Activated naive CD8-positive, alpha-beta T cell treated with anti-CD3 and anti-CD28 coated beads for 36 hours (primary cell): Measurements from ENCODE around the gene ALDH4A1. TPM values are rescaled to one million over a fixed set of nuclear protein-coding genes. Genes with fewer than 3 reads are reported as not detected.
"Not testable (repeated sequence)": the region's sequence is repeated elsewhere in the genome, so short reads cannot be mapped to it uniquely, and the experiment has no call there.

Experiments
- DNase-seq: peaks from one replicate; pipeline ENCODE4 v3.0.0; 2021
- H3K27ac Mint-ChIP-seq: one replicate; pipeline ENCODE4 v1.8.0; 2022; ENCODE audit warnings: mild to moderate bottlenecking, moderate library complexity, mixed read lengths
- H3K27me3 Mint-ChIP-seq: one replicate; pipeline ENCODE4 v1.8.0; 2022; ENCODE audit warnings: mild to moderate bottlenecking, mixed read lengths
- H3K36me3 Mint-ChIP-seq: one replicate; pipeline ENCODE4 v1.8.0; 2021; ENCODE audit warnings: mild to moderate bottlenecking, mixed read lengths
- H3K4me1 Mint-ChIP-seq: one replicate; pipeline ENCODE4 v1.8.0; 2021; ENCODE audit warnings: mixed read lengths
- H3K4me3 Mint-ChIP-seq: one replicate; pipeline ENCODE4 v1.8.0; 2022; ENCODE audit warnings: mild to moderate bottlenecking, moderate library complexity, mixed read lengths
- H3K9me3 Mint-ChIP-seq: one replicate; pipeline ENCODE4 v1.8.0; 2022; ENCODE audit warnings: mixed read lengths
- total RNA-seq, 2 experiments: library from RNA; stranded (reverse); gene quantifications; one replicate each; pipeline ENCODE4 v1.2.3, GENCODE V29; 2021

The ALDH4A1 gene
- total RNA-seq, 2 experiments from 2014 or later, result 3.9 to 4.7 TPM

DNA sequence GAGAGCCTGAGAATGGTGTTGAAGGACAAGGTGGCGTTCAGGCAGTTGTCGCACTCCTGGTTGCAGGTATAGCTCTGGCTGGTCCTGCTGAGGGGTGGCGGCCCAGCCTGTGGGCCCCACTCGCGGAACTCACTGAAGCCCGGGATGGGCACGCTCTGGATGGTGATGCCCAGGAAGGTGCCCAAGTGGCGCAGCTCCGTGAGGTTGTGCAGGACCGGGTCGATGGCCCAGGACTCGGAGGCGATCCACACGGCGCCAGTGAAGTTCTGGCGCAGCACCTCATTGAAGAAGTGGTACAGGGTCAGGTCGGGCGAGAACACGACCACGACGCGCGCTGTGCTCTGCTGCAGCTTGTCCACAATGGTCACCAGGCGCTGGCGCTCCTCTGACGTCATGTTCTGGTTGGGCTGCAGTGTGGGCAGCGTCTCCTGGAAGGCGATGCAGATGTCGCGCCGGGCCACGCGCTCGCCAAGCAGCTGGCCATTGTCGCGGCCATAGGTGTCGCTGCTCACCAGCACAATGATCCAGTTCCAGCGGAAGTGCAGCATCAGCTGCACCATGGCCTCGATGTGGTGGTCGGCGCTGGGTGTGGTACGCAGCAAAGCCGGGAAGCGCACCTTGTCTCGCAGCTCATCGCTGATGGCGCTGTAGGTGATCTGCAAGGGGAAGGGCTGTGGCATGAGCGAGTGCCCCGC, 47.9 kb downstream of the ALDH4A1 start:
- Mint-ChIP-seq H3K9me3 (no peaks in the 10 kb centered on the region), H3K4me3 (no peak overlapping the region), H3K27ac (no peak overlapping the region), H3K27me3 (no peaks in the 10 kb centered on the region), H3K4me1 (no peaks in the 10 kb centered on the region), H3K36me3 (no peaks in the 10 kb centered on the region)
- no peak for DNase-seq

DNA sequence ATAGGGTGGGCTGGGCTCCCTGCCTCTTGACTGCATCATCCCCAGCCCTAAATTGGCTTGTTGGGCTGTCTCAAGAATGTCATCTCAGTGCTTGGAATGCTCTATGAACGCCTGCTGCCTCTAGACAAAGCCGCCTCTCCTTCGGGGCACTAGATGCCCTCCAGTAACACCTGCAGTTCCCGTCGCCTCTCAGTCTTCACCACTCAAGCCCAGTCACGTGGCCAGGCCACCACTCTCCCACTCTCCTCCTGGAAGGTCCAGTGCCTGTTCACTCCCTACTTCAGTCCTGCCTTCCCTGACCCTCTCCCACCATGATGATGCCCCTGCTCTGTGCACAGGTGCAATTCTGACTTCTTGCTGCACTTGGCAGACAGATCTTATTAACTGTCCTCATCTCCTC, 49.9 kb downstream of the ALDH4A1 start:
- Mint-ChIP-seq H3K36me3 (no peaks in the 10 kb centered on the region), H3K4me3 (no peak overlapping the region), H3K4me1 (no peaks in the 10 kb centered on the region), H3K27me3 (no peaks in the 10 kb centered on the region), H3K9me3 (peaks cover 2% of the 10 kb centered on the region), H3K27ac (no peak overlapping the region)
- no peak for DNase-seq

- DNase-seq, result no peak
- Mint-ChIP-seq H3K36me3 (no peaks in the 10 kb centered on the region), H3K4me3 (no peak overlapping the region)
Measured at GRCh38 chr1:18849261-18849711, 53.1 kb downstream of the ALDH4A1 start.

GRCh38 chr1:18847723-18848122, 54.6 kb downstream of the ALDH4A1 start:
- not testable (repeated sequence) for H3K27me3 Mint-ChIP-seq, H3K9me3 Mint-ChIP-seq, H3K27ac Mint-ChIP-seq, H3K36me3 Mint-ChIP-seq, H3K4me1 Mint-ChIP-seq, H3K4me3 Mint-ChIP-seq, DNase-seq

More at GRCh38 chr1:18849261-18849711, 53.1 kb downstream of the ALDH4A1 start:
- Mint-ChIP-seq H3K4me1 (no peaks in the 10 kb centered on the region), H3K27ac (no peak overlapping the region), H3K27me3 (peaks cover 5% of the 10 kb centered on the region), H3K9me3 (peaks cover 2% of the 10 kb centered on the region)

- DNase-seq, result no peak
- no peaks in the 10 kb centered on the region for H3K4me1 Mint-ChIP-seq
- peaks cover 10% of the 10 kb centered on the region for H3K27me3 Mint-ChIP-seq
- H3K9me3 Mint-ChIP-seq, result no peaks in the 10 kb centered on the region
- no peaks in the 10 kb centered on the region for H3K36me3 Mint-ChIP-seq
- H3K4me3 Mint-ChIP-seq, result no peak overlapping the region
- no peak overlapping the region for H3K27ac Mint-ChIP-seq
Measured at GRCh38 chr1:18840145-18840544, 62.2 kb downstream of the ALDH4A1 start.

- Mint-ChIP-seq H3K36me3 (no peaks in the 10 kb centered on the region), H3K27me3 (peaks cover 13% of the 10 kb centered on the region), H3K4me1 (no peaks in the 10 kb centered on the region), H3K27ac (no peak overlapping the region), H3K4me3 (no peak overlapping the region), H3K9me3 (no peaks in the 10 kb centered on the region)
- DNase-seq, result no peak
Measured at GRCh38 chr1:18836654-18837053, 65.7 kb downstream of the ALDH4A1 start.

DNA sequence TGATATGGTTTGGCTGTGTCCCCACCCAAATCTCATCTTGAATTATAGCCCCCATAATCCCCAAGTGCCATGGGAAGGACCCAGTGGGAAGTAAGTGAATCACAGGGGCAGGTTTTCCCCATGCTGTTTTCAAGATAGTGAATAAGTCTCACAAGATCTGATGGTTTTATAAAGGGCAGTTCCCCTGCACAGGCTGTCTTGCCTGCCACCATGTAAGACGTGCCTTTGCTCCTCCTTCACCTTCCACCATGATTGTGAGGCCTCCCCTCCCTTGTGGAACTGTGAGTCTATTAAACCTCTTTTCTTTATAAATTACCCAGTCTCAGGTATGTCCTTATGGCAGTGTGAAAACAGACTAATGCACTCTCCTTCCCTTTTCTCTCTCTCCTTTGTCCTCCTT, 70.0 kb downstream of the ALDH4A1 start:
- H3K9me3 Mint-ChIP-seq, H3K36me3 Mint-ChIP-seq, H3K4me3 Mint-ChIP-seq, H3K4me1 Mint-ChIP-seq, DNase-seq, H3K27ac Mint-ChIP-seq: not testable (repeated sequence)
- peaks cover 16% of the 10 kb centered on the region for H3K27me3 Mint-ChIP-seq

DNA sequence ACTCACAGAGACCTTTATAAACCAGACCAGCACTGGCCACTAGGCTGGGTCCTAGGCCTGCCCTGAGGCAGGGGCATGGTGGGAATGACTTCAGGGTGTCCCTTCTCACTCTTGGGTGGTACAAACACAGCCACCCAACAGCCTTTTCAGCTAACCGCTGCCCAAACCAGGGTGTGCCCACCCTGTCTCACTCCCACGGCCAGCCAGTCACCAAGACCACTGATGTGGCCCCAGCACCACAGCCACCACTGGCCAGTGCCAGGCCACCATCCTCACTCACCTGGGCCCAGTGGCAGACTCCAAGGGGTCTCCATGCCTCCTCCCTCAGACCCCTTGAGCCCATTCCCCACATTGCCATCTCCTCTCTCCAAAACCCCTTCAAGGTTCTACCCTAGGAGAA, 70.7 kb downstream of the ALDH4A1 start:
- Mint-ChIP-seq H3K27me3 (peaks cover 16% of the 10 kb centered on the region), H3K4me3 (no peak overlapping the region), H3K27ac (no peak overlapping the region), H3K9me3 (no peaks in the 10 kb centered on the region), H3K36me3 (no peaks in the 10 kb centered on the region), H3K4me1 (no peaks in the 10 kb centered on the region)
- no peak for DNase-seq

GRCh38 chr1:18830596-18830995, 71.8 kb downstream of the ALDH4A1 start:
- H3K4me3 Mint-ChIP-seq, result no peak overlapping the region

GRCh38 chr1:18829671-18830070, 72.7 kb downstream of the ALDH4A1 start:
- Mint-ChIP-seq H3K27ac (no peak overlapping the region), H3K4me1 (no peaks in the 10 kb centered on the region), H3K9me3 (no peaks in the 10 kb centered on the region), H3K36me3 (no peaks in the 10 kb centered on the region), H3K27me3 (peaks cover 3% of the 10 kb centered on the region), H3K4me3 (no peak overlapping the region)
- DNase-seq, result no peak

More at GRCh38 chr1:18830596-18830995, 71.8 kb downstream of the ALDH4A1 start:
- H3K27ac Mint-ChIP-seq, result no peak overlapping the region
- H3K9me3 Mint-ChIP-seq, result no peaks in the 10 kb centered on the region
- H3K36me3 Mint-ChIP-seq, result no peaks in the 10 kb centered on the region
- DNase-seq, result no peak
- H3K4me1 Mint-ChIP-seq, result no peaks in the 10 kb centered on the region
- peaks cover 11% of the 10 kb centered on the region for H3K27me3 Mint-ChIP-seq

DNA sequence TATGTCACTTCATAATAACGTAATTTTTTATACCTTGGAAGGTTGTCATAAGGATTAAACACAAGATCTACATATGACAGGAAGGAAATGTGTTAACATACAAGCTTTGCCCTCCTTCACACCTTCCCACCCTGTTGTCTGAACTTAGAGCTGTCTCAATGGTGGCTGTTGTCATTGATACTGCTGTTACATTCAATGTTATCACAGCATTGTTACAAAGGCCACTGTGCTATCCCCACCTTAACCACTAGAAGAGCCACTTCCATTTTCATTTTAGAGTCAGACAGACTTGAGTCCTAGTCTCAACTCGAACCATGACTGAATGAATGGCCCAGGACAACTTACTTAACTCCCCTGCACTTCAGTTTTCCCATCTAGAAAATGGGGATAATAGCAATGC, 74.1 kb downstream of the ALDH4A1 start:
- Mint-ChIP-seq H3K4me1 (no peaks in the 10 kb centered on the region), H3K27ac (no peak overlapping the region), H3K27me3 (peaks cover 3% of the 10 kb centered on the region), H3K36me3 (no peaks in the 10 kb centered on the region), H3K9me3 (no peaks in the 10 kb centered on the region), H3K4me3 (no peak overlapping the region)
- no peak for DNase-seq

DNA sequence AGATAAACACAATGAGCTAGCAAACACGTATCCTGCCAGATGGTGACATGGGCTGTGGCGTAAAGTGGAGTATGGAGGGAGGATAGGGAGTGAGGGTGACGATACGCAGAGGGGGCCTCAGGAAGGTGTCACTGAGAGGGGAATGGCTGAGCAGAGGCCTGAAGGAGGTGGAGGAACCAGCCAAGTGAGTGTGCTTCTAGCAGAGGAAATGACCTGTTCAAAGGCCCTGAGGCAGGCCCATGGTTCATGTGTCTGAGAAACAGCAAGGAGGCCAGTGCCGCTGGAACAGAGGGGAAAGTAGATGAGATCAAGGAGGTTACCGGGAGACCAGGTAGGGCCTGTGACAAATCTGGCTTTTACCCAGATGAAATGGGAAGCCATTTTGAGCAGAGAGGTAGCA, 78.9 kb downstream of the ALDH4A1 start:
- H3K9me3 Mint-ChIP-seq, result no peaks in the 10 kb centered on the region
- H3K27me3 Mint-ChIP-seq, result peaks cover 26% of the 10 kb centered on the region
- peaks cover 1% of the 10 kb centered on the region for H3K4me1 Mint-ChIP-seq
- no peak overlapping the region for H3K4me3 Mint-ChIP-seq
- DNase-seq, result no peak
- H3K27ac Mint-ChIP-seq, result no peak overlapping the region
- H3K36me3 Mint-ChIP-seq, result no peaks in the 10 kb centered on the region

Other genes with a start within 250 kb of the ALDH4A1 start
- gene TAS1R2, start 42.9 kb downstream of the ALDH4A1 start, total RNA-seq, result not detected
- 10 to 100 TPM; 21.4 to 21.7 TPM for gene IFFO2, start 54.1 kb upstream of the ALDH4A1 start, total RNA-seq